Parathyroid adenoma (tissue), 2 donors: ENCODE data around the gene TBXAS1.

Experiments used
- H2AFZ ChIP-seq: fragments of 300-600 bp; sonication (generic); one replicate; pipeline ENCODE4 v1.7.0; 2017; ENCODE audit warnings: antibody characterized with exemption, mild to moderate bottlenecking
- H3K27ac ChIP-seq: fragments of 300-600 bp; sonication (generic); one replicate; pipeline ENCODE4 v1.7.0; 2017
- H3K27me3 ChIP-seq: fragments of 300-600 bp; sonication (generic); one replicate; pipeline ENCODE4 v1.7.0; 2017; ENCODE audit warnings: low read length; ENCODE audit not compliant: control insufficient read depth, insufficient read depth
- H3K36me3 ChIP-seq: fragments of 300-600 bp; sonication (generic); one replicate; pipeline ENCODE4 v1.7.0; 2017; ENCODE audit warnings: low read length; ENCODE audit not compliant: control insufficient read depth, insufficient read depth
- H3K4me1 ChIP-seq: fragments of 300-600 bp; sonication (generic); one replicate; pipeline ENCODE4 v1.7.0; 2017; ENCODE audit warnings: control low read depth
- H3K4me2 ChIP-seq: fragments of 300-600 bp; sonication (generic); one replicate; pipeline ENCODE4 v1.7.0; 2017; ENCODE audit warnings: low read length
- H3K4me3 ChIP-seq: fragments of 300-600 bp; sonication (generic); one replicate; pipeline ENCODE4 v1.7.0; 2017; ENCODE audit warnings: low read depth, low read length
- H3K79me2 ChIP-seq: fragments of 300-600 bp; sonication (generic); one replicate; pipeline ENCODE4 v1.7.0; 2017; ENCODE audit warnings: control low read depth
- H3K9ac ChIP-seq: fragments of 300-600 bp; sonication (generic); one replicate; pipeline ENCODE4 v1.7.0; 2017; ENCODE audit warnings: mild to moderate bottlenecking
- H3K9me3 ChIP-seq: fragments of 300-600 bp; sonication (generic); one replicate; pipeline ENCODE4 v1.7.0; 2017; ENCODE audit warnings: low read length; ENCODE audit not compliant: control insufficient read depth
- TF ChIP-seq, protein P1 (sequence below): fragments of 300-600 bp; sonication (generic); IDR thresholded peaks from one replicate; pipeline ENCODE4 v1.7.0; 2017; ENCODE audit warnings: antibody characterized with exemption, mild to moderate bottlenecking
- donor health status: primary hyperparathyroidism.

TBXAS1 gene

DNA sequence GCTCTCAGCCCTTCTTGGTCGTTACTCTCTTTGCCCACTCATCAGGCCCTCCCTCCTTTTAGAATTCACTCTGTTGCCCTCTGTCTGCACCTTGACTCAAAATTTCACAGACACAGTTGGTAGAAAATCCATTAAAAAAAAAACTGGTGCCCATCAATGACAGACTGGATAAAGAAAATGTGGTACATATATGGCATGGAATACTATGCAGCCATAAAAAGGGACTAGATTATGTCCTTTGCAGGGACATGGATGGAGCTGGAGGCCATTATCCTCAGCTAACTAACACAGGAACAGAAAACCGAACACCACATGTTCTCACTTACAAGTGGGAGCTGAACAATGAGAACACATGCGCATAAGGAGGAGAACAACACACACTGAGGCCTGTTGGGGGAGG is 118.0 kb downstream of the TBXAS1 start:
- H3K27ac ChIP-seq, result no peak overlapping the region
- H3K9ac ChIP-seq, result no peak overlapping the region
- TF ChIP-seq, protein P1, sequence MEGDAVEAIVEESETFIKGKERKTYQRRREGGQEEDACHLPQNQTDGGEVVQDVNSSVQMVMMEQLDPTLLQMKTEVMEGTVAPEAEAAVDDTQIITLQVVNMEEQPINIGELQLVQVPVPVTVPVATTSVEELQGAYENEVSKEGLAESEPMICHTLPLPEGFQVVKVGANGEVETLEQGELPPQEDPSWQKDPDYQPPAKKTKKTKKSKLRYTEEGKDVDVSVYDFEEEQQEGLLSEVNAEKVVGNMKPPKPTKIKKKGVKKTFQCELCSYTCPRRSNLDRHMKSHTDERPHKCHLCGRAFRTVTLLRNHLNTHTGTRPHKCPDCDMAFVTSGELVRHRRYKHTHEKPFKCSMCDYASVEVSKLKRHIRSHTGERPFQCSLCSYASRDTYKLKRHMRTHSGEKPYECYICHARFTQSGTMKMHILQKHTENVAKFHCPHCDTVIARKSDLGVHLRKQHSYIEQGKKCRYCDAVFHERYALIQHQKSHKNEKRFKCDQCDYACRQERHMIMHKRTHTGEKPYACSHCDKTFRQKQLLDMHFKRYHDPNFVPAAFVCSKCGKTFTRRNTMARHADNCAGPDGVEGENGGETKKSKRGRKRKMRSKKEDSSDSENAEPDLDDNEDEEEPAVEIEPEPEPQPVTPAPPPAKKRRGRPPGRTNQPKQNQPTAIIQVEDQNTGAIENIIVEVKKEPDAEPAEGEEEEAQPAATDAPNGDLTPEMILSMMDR, result no peak
- no peak overlapping the region for H3K4me2 ChIP-seq
- no peaks in the 10 kb centered on the region for H3K79me2 ChIP-seq
- H3K4me1 ChIP-seq, result no peaks in the 10 kb centered on the region
- no peaks in the 10 kb centered on the region for H3K9me3 ChIP-seq
- no peak overlapping the region for H3K4me3 ChIP-seq
- H2AFZ ChIP-seq, result no peak overlapping the region
- no peaks in the 10 kb centered on the region for H3K36me3 ChIP-seq
- H3K27me3 ChIP-seq, result no peaks in the 10 kb centered on the region

DNA sequence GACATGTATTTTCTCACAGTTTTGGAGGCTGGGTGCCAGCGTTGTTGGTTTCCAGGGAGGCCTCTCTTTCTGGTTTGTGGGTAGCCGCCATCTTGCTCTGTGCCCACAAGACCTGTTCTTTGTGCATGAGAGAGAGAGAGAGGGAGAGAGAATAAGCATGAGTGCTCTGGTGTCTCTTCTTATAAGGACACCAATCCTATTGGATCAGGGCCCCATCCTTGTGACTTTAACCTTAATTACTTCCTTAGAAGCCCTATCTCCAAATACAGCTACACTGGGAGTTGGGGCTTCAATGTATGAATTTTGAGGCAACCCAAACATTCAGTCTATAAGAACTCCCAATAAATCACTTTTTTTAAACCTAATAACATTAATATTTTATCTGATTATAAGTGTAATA is 119.1 kb downstream of the TBXAS1 start:
- Histone ChIP-seq H3K4me1 (no peaks in the 10 kb centered on the region), H2AFZ (no peak overlapping the region), H3K36me3 (no peaks in the 10 kb centered on the region), H3K9me3 (no peaks in the 10 kb centered on the region), H3K4me3 (no peak overlapping the region), H3K27ac (no peak overlapping the region), H3K79me2 (no peaks in the 10 kb centered on the region), H3K9ac (no peak overlapping the region), H3K27me3 (no peaks in the 10 kb centered on the region), H3K4me2 (no peak overlapping the region)
- TF ChIP-seq, protein P1, result no peak

DNA sequence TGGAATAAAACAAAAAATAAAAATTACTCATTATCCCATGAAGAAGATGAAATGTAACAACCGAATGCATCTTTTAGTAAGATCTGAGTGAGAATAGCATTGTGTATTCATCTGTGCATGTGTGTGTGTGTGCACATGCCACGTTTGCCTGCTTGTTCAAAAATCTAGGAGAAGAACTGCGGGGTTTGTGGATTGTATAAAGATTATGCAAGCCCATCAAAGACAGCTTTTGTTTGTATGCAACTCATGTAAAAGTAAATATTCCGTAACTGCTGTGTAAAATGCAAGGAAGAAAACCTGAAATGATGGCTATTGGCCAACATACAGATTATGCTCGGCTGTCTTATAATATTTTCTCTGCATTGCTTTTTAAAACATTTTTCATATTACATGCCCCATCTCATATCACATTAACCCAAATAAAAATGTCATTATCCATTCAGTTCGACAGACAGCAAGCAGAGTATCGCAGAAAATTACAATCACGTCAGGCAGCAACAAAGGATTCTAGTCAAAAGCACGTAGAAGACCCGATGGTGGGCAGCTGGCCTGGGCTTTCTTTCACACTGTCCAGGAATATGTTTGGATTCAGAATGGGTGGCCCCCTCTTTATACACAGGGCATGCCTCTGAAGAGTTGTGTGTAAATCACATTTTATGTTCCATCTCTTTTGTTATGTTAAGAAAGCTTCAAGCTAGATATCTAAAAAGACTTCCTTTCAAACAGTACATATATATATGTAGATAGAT is 119.7 kb downstream of the TBXAS1 start:
- no peak overlapping the region for H3K27ac ChIP-seq
- no peaks in the 10 kb centered on the region for H3K4me1 ChIP-seq
- H3K4me3 ChIP-seq, result no peak overlapping the region
- no peaks in the 10 kb centered on the region for H3K36me3 ChIP-seq
- H2AFZ ChIP-seq, result no peak overlapping the region
- no peaks in the 10 kb centered on the region for H3K79me2 ChIP-seq
- H3K4me2 ChIP-seq, result no peak overlapping the region
- TF ChIP-seq, protein P1, result no peak
- H3K9me3 ChIP-seq, result no peaks in the 10 kb centered on the region
- no peaks in the 10 kb centered on the region for H3K27me3 ChIP-seq
- H3K9ac ChIP-seq, result no peak overlapping the region

DNA sequence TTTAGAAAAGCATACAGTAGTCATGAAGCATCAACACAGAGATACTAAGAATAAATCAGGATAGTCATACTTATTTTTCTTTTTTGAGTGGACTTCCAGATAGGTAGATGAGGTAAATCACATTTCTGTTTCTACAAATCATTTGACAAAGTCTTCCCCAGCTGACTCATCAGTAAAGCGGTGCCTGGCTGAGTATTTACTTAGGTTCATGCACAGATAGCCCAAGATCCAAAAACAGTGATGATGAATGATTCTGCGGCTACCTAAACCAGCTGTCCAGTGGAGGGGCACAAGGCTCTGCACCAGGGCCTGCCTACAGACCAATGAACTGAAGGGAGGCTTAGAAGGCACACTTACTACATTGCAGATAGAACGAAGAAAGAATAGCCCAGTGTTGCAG is 120.6 kb downstream of the TBXAS1 start:
- no peaks in the 10 kb centered on the region for H3K79me2 ChIP-seq
- no peak overlapping the region for H3K9ac ChIP-seq
- no peak overlapping the region for H3K4me3 ChIP-seq
- no peaks in the 10 kb centered on the region for H3K27me3 ChIP-seq
- H3K4me2 ChIP-seq, result no peak overlapping the region
- H3K9me3 ChIP-seq, result no peaks in the 10 kb centered on the region
- H3K36me3 ChIP-seq, result no peaks in the 10 kb centered on the region
- H2AFZ ChIP-seq, result no peak overlapping the region
- H3K27ac ChIP-seq, result no peak overlapping the region
- TF ChIP-seq, protein P1, result no peak
- no peaks in the 10 kb centered on the region for H3K4me1 ChIP-seq
